ENCODE measurements around the gene TRIO. TPM values are rescaled to one million over a fixed set of nuclear protein-coding genes. Genes with fewer than 3 reads are reported as not detected.
A peak's percentile ranks its signal among the peaks of the same experiment; 100 is the strongest.

The TRIO gene
- total and polyA plus RNA-seq, 2 donors (not counting 3 experiments of a cell fraction or from before 2014, with no cell fraction given): 82.9 to 248 TPM

DNA sequence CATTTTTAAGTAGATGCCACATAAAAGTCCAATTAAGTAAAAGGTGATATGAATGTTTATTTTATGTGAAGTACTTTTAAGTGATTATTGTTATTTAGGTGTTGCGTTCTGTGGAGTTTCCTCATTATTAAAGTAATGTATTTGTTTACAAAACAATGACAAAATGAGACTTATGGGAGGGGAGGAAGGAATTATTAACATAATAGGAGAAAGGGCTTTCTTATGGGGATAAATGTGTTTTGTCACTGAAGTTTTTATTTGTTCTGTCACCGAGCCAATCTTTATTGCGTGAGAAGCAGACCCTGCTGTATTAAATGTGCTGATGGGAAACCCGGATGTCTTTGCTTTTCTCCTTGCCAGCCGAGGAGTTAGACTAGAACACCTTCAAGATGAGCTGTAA, 44.5 kb downstream of the TRIO start:
- peaks cover 94% of the 10 kb centered on the region for H3K4me1 ChIP-seq (ENCODE audit: control insufficient read depth, extremely low read depth, insufficient read depth, low read length)
- peak overlapping the region; percentile 60 for H3K4me2 ChIP-seq (ENCODE audit: insufficient read depth, low read length)
- TF ChIP-seq POLR2AphosphoS5 (IDR thresholded peaks at IDR 0.05; ENCODE audit: insufficient read depth, low read depth, low read length): peak; percentile 24
- no peak for TF ChIP-seq MYC (IDR thresholded peaks at IDR 0.05; ENCODE audit: low read depth, low read length)
- no peak overlapping the region for H2AFZ ChIP-seq (ENCODE audit: low read depth, low read length)
- peak overlapping the region; percentile 74 for H3K27ac ChIP-seq (ENCODE audit: insufficient read depth, low read depth, low read length)
- DNase-seq (ENCODE audit: low read depth, low spot score): peak; percentile 94
- H3K27me3 ChIP-seq (ENCODE audit: control insufficient read depth in 2 of 2, insufficient read depth in 2 of 2, low read length in 2 of 2): no peaks in the 10 kb centered on the region
- H3K9me3 ChIP-seq (replicated peaks; ENCODE audit: control insufficient read depth, insufficient read depth, low read length): no peaks in the 10 kb centered on the region
- H4K20me1 ChIP-seq (replicated peaks; ENCODE audit: control insufficient read depth, extremely low read depth, insufficient read depth, low read length): no peaks in the 10 kb centered on the region
- H3K4me3 ChIP-seq (replicated peaks in 1 of 3; ENCODE audit: insufficient read depth in 1 of 3, low read depth in 1 of 3, low read length in 3 of 3): peak overlapping the region in 1 of 3 experiments; percentile 30
- intact Hi-C loops (cut with micrococcal nuclease) (loop anchor here (2.0 to 5.0 kb wide), 2 partner anchors 31 to 150 kb away; no protein-coding TSS in a partner anchor), dilution Hi-C loops (cut with MboI; ENCODE audit: extremely low pct_ligation_motif_present, low sequenced_read_pairs) (no loop called here)
- BruUV-seq (replicated peaks): no TSS peak
- H3K79me2 ChIP-seq (ENCODE audit: control insufficient read depth, insufficient read depth, low read length): peaks cover 95% of the 10 kb centered on the region
- no peaks in the 10 kb centered on the region for H3K36me3 ChIP-seq (ENCODE audit: control insufficient read depth in 2 of 2, extremely low read depth in 1 of 2, insufficient read depth in 2 of 2, low read length in 2 of 2)
- ChIA-PET CTCF (interaction anchor here (0.7 to 3.6 kb wide), 2 partner anchors 33 to 82 kb away, joined by 3 to 25 read pairs; no protein-coding TSS in a partner anchor), POLR2A (no interaction called here)
- no peaks in the 10 kb centered on the region for H3K9me1 ChIP-seq (replicated peaks; ENCODE audit: control insufficient read depth, extremely low read depth, insufficient read depth, low read length)
- peak; percentile 81 for FAIRE-seq
- peak overlapping the region; percentile 64 for H3K9ac ChIP-seq (replicated peaks; ENCODE audit: extremely low read depth, insufficient read depth, low read length)

- peak overlapping the region; percentile 64 for H3K9ac ChIP-seq (replicated peaks; ENCODE audit: extremely low read depth, insufficient read depth, low read length)
- DNase-seq (ENCODE audit: low read depth, low spot score) (no peak), FAIRE-seq (no peak)
- no peak overlapping the region for H2AFZ ChIP-seq (ENCODE audit: low read depth, low read length)
- H3K4me2 ChIP-seq (ENCODE audit: insufficient read depth, low read length): peak overlapping the region; percentile 60
- no TSS peak for BruUV-seq (replicated peaks)
- peaks cover 95% of the 10 kb centered on the region for H3K79me2 ChIP-seq (ENCODE audit: control insufficient read depth, insufficient read depth, low read length)
- no peaks in the 10 kb centered on the region for H3K9me3 ChIP-seq (replicated peaks; ENCODE audit: control insufficient read depth, insufficient read depth, low read length)
- TF ChIP-seq POLR2A (IDR thresholded peaks at IDR 0.05; ENCODE audit: low read depth, low read length) (no peak), POLR2AphosphoS5 (IDR thresholded peaks at IDR 0.05; ENCODE audit: insufficient read depth, low read depth, low read length) (no peak), GATA2 (IDR thresholded peaks at IDR 0.05; ENCODE audit: insufficient read depth, insufficient read length, low read depth, low read length) (no peak), FOS (IDR thresholded peaks at IDR 0.05; ENCODE audit: borderline replicate concordance, insufficient read depth, low read length) (no peak), JUN (IDR thresholded peaks at IDR 0.05; ENCODE audit: borderline replicate concordance, insufficient read depth, insufficient read length, low read depth) (no peak), EZH2 (IDR thresholded peaks at IDR 0.05; ENCODE audit: borderline replicate concordance, low read depth, low read length, severe bottlenecking) (no peak), MYC (IDR thresholded peaks at IDR 0.05; ENCODE audit: low read depth, low read length) (no peak)
- TF ChIP-seq, protein P1, sequence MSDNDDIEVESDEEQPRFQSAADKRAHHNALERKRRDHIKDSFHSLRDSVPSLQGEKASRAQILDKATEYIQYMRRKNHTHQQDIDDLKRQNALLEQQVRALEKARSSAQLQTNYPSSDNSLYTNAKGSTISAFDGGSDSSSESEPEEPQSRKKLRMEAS (IDR thresholded peaks at IDR 0.05; ENCODE audit: insufficient read depth, insufficient read length): no peak
- TF ChIP-seq, protein P2, sequence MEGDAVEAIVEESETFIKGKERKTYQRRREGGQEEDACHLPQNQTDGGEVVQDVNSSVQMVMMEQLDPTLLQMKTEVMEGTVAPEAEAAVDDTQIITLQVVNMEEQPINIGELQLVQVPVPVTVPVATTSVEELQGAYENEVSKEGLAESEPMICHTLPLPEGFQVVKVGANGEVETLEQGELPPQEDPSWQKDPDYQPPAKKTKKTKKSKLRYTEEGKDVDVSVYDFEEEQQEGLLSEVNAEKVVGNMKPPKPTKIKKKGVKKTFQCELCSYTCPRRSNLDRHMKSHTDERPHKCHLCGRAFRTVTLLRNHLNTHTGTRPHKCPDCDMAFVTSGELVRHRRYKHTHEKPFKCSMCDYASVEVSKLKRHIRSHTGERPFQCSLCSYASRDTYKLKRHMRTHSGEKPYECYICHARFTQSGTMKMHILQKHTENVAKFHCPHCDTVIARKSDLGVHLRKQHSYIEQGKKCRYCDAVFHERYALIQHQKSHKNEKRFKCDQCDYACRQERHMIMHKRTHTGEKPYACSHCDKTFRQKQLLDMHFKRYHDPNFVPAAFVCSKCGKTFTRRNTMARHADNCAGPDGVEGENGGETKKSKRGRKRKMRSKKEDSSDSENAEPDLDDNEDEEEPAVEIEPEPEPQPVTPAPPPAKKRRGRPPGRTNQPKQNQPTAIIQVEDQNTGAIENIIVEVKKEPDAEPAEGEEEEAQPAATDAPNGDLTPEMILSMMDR (IDR thresholded peaks at IDR 0.05; ENCODE audit: extremely low read depth in 1 of 2, insufficient read depth in 1 of 2, low read depth in 1 of 2, low read length in 2 of 2): no peak
- H3K9me1 ChIP-seq (replicated peaks; ENCODE audit: control insufficient read depth, extremely low read depth, insufficient read depth, low read length): no peaks in the 10 kb centered on the region
- H3K36me3 ChIP-seq (ENCODE audit: control insufficient read depth in 2 of 2, extremely low read depth in 1 of 2, insufficient read depth in 2 of 2, low read length in 2 of 2): no peaks in the 10 kb centered on the region
- CTCF ChIA-PET: interaction anchor here (2.1 to 3.6 kb wide), 2 partner anchors 44 to 80 kb away, joined by 10 to 25 read pairs; no protein-coding TSS in a partner anchor
- peak overlapping the region; percentile 74 for H3K27ac ChIP-seq (ENCODE audit: insufficient read depth, low read depth, low read length)
- H3K4me3 ChIP-seq (replicated peaks in 1 of 3; ENCODE audit: insufficient read depth in 1 of 3, low read depth in 1 of 3, low read length in 3 of 3): no peak overlapping the region
- no peaks in the 10 kb centered on the region for H4K20me1 ChIP-seq (replicated peaks; ENCODE audit: control insufficient read depth, extremely low read depth, insufficient read depth, low read length)
- intact Hi-C loops (cut with micrococcal nuclease) (loop anchor here (5.0 kb wide), 1 partner anchor 151 kb away; no protein-coding TSS in a partner anchor), dilution Hi-C loops (cut with MboI; ENCODE audit: extremely low pct_ligation_motif_present, low sequenced_read_pairs) (no loop called here)
- H3K27me3 ChIP-seq (ENCODE audit: control insufficient read depth in 2 of 2, insufficient read depth in 2 of 2, low read length in 2 of 2): no peaks in the 10 kb centered on the region
- peaks cover 98% of the 10 kb centered on the region for H3K4me1 ChIP-seq (ENCODE audit: control insufficient read depth, extremely low read depth, insufficient read depth, low read length)
- POLR2A ChIA-PET: no interaction called here
These were observed 45.6 kb downstream of the TRIO start for GRCh38 chr5:14188778-14189177.
